Measurements from ENCODE around the gene RAPGEF4. TPM values are rescaled to one million over a fixed set of nuclear protein-coding genes. Genes with fewer than 3 reads are reported as not detected.

Gene RAPGEF4
- polyA plus RNA-seq, 1 experiment = 0.60 TPM

- Histone ChIP-seq H3K27me3 (ENCODE audit: control insufficient read depth, insufficient read depth, low read length) (no peaks in the 10 kb centered on the region), H3K4me3 (ENCODE audit: low read depth, low read length) (no peak overlapping the region), H3K36me3 (ENCODE audit: control insufficient read depth, insufficient read depth, low read length) (no peaks in the 10 kb centered on the region)
- TF ChIP-seq CTCF (IDR thresholded peaks at IDR 0.05; ENCODE audit: insufficient read depth, low read depth, low read length) = no peak
- DNase-seq (ENCODE audit: low read depth) = no peak
- CTCF ChIA-PET = interaction anchor here (1.3 kb wide), 1 partner anchor 19 kb away, joined by 4 read pairs; no protein-coding TSS in a partner anchor
- POLR2A ChIA-PET = no interaction called here
These were observed 182.1 kb downstream of the RAPGEF4 start for GRCh38 chr2:172917716-172918115.

GRCh38 chr2:172919732-172920131 is 184.1 kb downstream of the RAPGEF4 start:
- POLR2A ChIA-PET = no interaction called here
- CTCF ChIA-PET = no interaction called here
- H3K36me3 ChIP-seq (ENCODE audit: control insufficient read depth, insufficient read depth, low read length) = no peaks in the 10 kb centered on the region
- TF ChIP-seq CTCF (IDR thresholded peaks at IDR 0.05; ENCODE audit: insufficient read depth, low read depth, low read length) = no peak
- H3K27me3 ChIP-seq (ENCODE audit: control insufficient read depth, insufficient read depth, low read length) = no peaks in the 10 kb centered on the region
- no peak overlapping the region for H3K4me3 ChIP-seq (ENCODE audit: low read depth, low read length)
- DNase-seq (ENCODE audit: low read depth) = no peak

DNA sequence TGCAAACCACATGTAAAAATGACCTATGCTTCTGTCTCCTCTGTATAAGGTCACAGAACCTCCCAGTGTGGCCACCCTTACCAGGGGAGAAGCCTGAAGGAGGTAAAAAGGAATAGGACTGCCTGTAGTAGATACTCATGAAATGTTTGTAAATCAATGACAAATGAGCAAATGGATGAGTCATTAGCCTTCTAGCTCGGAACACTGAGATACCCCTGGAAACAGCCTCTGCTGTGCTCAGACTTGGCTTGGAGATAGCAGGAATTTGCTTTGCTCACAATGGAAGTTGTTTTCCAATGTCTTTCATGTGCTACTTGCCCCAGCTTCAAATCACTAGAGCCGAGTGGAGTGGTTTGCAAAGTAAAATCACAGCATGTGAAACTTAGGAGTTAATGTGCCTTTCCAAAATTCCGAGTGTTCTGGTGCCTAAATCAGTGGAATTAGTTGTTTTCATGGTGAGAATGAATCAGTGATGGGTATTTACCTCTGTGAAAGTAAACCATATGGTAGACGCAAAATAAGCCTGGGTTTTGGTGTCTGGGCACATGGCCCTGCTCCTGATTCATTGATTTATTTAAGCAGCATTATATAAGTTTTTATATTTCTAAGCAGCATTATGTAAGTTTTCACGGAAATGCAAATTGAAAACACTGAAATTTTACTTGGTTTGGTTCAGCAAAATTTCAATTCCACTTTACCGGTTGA is 186.0 kb downstream of the RAPGEF4 start:
- DNase-seq (ENCODE audit: low read depth) = no peak
- Histone ChIP-seq H3K27me3 (ENCODE audit: control insufficient read depth, insufficient read depth, low read length) (no peaks in the 10 kb centered on the region), H3K4me3 (ENCODE audit: low read depth, low read length) (no peak overlapping the region), H3K36me3 (ENCODE audit: control insufficient read depth, insufficient read depth, low read length) (no peaks in the 10 kb centered on the region)
- ChIA-PET POLR2A (no interaction called here), CTCF (interaction anchor here (3.8 kb wide), 1 partner anchor 11 kb away, joined by 14 read pairs; no protein-coding TSS in a partner anchor)
- TF ChIP-seq CTCF (IDR thresholded peaks at IDR 0.05; ENCODE audit: insufficient read depth, low read depth, low read length) = no peak

- DNase-seq (ENCODE audit: low read depth) = no peak
- ChIA-PET CTCF (interaction anchor here (0.7 to 3.8 kb wide), 2 partner anchors 10 to 22 kb away, joined by 3 to 14 read pairs; no protein-coding TSS in a partner anchor), POLR2A (interaction anchor here (0.6 kb wide), 1 partner anchor 11 kb away, joined by 32 read pairs; no protein-coding TSS in a partner anchor)
- no peak overlapping the region for H3K4me3 ChIP-seq (ENCODE audit: low read depth, low read length)
- H3K36me3 ChIP-seq (ENCODE audit: control insufficient read depth, insufficient read depth, low read length) = no peaks in the 10 kb centered on the region
- TF ChIP-seq CTCF (IDR thresholded peaks at IDR 0.05; ENCODE audit: insufficient read depth, low read depth, low read length) = no peak
- H3K27me3 ChIP-seq (ENCODE audit: control insufficient read depth, insufficient read depth, low read length) = no peaks in the 10 kb centered on the region
These were observed 186.7 kb downstream of the RAPGEF4 start for GRCh38 chr2:172922306-172922705.

- no peak for TF ChIP-seq CTCF (IDR thresholded peaks at IDR 0.05; ENCODE audit: insufficient read depth, low read depth, low read length)
- ChIA-PET POLR2A (interaction anchor here (0.6 kb wide), 1 partner anchor 12 kb away, joined by 32 read pairs; no protein-coding TSS in a partner anchor), CTCF (interaction anchor here (0.7 to 3.8 kb wide), 3 partner anchors 9 to 116 kb away, joined by 3 to 17 read pairs (median 14); no protein-coding TSS in a partner anchor)
- no peaks in the 10 kb centered on the region for H3K27me3 ChIP-seq (ENCODE audit: control insufficient read depth, insufficient read depth, low read length)
- no peaks in the 10 kb centered on the region for H3K36me3 ChIP-seq (ENCODE audit: control insufficient read depth, insufficient read depth, low read length)
- H3K4me3 ChIP-seq (ENCODE audit: low read depth, low read length) = no peak overlapping the region
- no peak for DNase-seq (ENCODE audit: low read depth)
These were observed 187.2 kb downstream of the RAPGEF4 start for GRCh38 chr2:172922815-172923214.
